Mesenchymal stem cell (in vitro differentiated cells and primary cell): Measurements from ENCODE around the gene FGD6.
"Not testable (repeated sequence)": the region's sequence is repeated elsewhere in the genome, so short reads cannot be mapped to it uniquely, and the experiment has no call there.

ENCODE experiments used
- DNase-seq: peaks from one replicate; pipeline ENCODE4 v3.0.0-alpha.2; 2013
- H2AFZ ChIP-seq: one replicate; pipeline ENCODE4 v1.6.1; 2013; ENCODE audit warnings: low read depth, mild to moderate bottlenecking, control low read depth, inconsistent platforms, low read length, moderate library complexity
- H2AK5ac ChIP-seq: 2 replicates; pipeline ENCODE4 v1.6.1; 2013; ENCODE audit warnings: low read length, moderate library complexity, mild to moderate bottlenecking, inconsistent platforms; ENCODE audit not compliant: severe bottlenecking
- H2BK120ac ChIP-seq: one replicate; pipeline ENCODE4 v1.6.1; 2013; ENCODE audit warnings: low read depth, mild to moderate bottlenecking, inconsistent platforms, low read length, moderate library complexity
- H2BK12ac ChIP-seq, 2 experiments: one replicate each; pipeline ENCODE4 v1.6.1; 2013; ENCODE audit warnings: inconsistent platforms in 2 of 2, low read length in 2 of 2, mild to moderate bottlenecking in 2 of 2, moderate library complexity in 2 of 2, control low read depth in 1 of 2
- H2BK15ac ChIP-seq: one replicate; pipeline ENCODE4 v1.6.1; 2013; ENCODE audit warnings: mild to moderate bottlenecking, low read depth, inconsistent platforms; ENCODE audit not compliant: poor library complexity, severe bottlenecking
- H2BK5ac ChIP-seq: 2 replicates; pipeline ENCODE4 v1.6.1; 2013; ENCODE audit warnings: low read depth, mild to moderate bottlenecking, low read length, control low read depth, inconsistent platforms; ENCODE audit not compliant: poor library complexity, severe bottlenecking
- H3K14ac ChIP-seq, 2 experiments: one replicate each; pipeline ENCODE4 v1.6.1; 2013; ENCODE audit warnings: inconsistent platforms in 2 of 2, low read length in 2 of 2, control low read depth in 1 of 2, mild to moderate bottlenecking in 1 of 2, moderate library complexity in 1 of 2
- H3K18ac ChIP-seq, 2 experiments: one replicate each; pipeline ENCODE4 v1.6.1; 2013; ENCODE audit warnings: inconsistent platforms in 2 of 2, low read length in 2 of 2, control low read depth in 1 of 2, low read depth in 1 of 2, mild to moderate bottlenecking in 1 of 2
- H3K23ac ChIP-seq, 2 experiments: one replicate each; pipeline ENCODE4 v1.6.1; 2013; ENCODE audit warnings: inconsistent platforms in 2 of 2, low read length in 2 of 2, mild to moderate bottlenecking in 2 of 2, moderate library complexity in 2 of 2, control low read depth in 1 of 2
- H3K27ac ChIP-seq: 2 replicates; pipeline ENCODE4 v1.5.1; 2013; ENCODE audit warnings: mild to moderate bottlenecking, moderate library complexity, low read length, control low read depth, inconsistent platforms; ENCODE audit not compliant: poor library complexity, severe bottlenecking
- H3K27me3 ChIP-seq, 2 experiments: 2 replicates each; pipeline versions ENCODE4 v1.6.1 to v1.7.0; 2013; ENCODE audit warnings: low read length in 2 of 2, mild to moderate bottlenecking in 2 of 2, moderate library complexity in 2 of 2, control low read depth in 1 of 2, inconsistent platforms in 1 of 2; ENCODE audit not compliant: control insufficient read depth in 1 of 2, insufficient read depth in 1 of 2
- H3K36me3 ChIP-seq, 2 experiments: 2 replicates each; pipeline versions ENCODE4 v1.6.1 to v1.7.0; 2013; ENCODE audit warnings: low read length in 2 of 2, control low read depth in 1 of 2, inconsistent platforms in 1 of 2, low read depth in 1 of 2, mild to moderate bottlenecking in 1 of 2; ENCODE audit not compliant: insufficient read depth in 2 of 2, control insufficient read depth in 1 of 2
- H3K4ac ChIP-seq, 2 experiments: one replicate each; pipeline ENCODE4 v1.6.1; 2013; ENCODE audit warnings: inconsistent platforms in 2 of 2, low read length in 2 of 2, mild to moderate bottlenecking in 2 of 2, moderate library complexity in 2 of 2, control low read depth in 1 of 2, low read depth in 1 of 2
- H3K4me1 ChIP-seq: 2 replicates; pipeline ENCODE4 v1.6.1; 2013; ENCODE audit warnings: low read depth, low read length, control low read depth; ENCODE audit not compliant: control insufficient read depth, insufficient read depth
- H3K4me2 ChIP-seq: 2 replicates; pipeline ENCODE4 v1.6.1; 2013; ENCODE audit warnings: low read length, mild to moderate bottlenecking, inconsistent platforms; ENCODE audit not compliant: poor library complexity, severe bottlenecking
- H3K4me3 ChIP-seq, 2 experiments: 2 replicates each; pipeline versions ENCODE4 v1.5.1 to v1.7.0; 2013; ENCODE audit warnings: low read length in 2 of 2, mild to moderate bottlenecking in 2 of 2, control low read depth in 1 of 2, low read depth in 1 of 2; ENCODE audit not compliant: insufficient read depth in 1 of 2
- H3K79me1 ChIP-seq: replicated peaks from 2 replicates; pipeline ENCODE4 v1.6.1; 2013; ENCODE audit warnings: mild to moderate bottlenecking, control low read depth, low read length, inconsistent platforms; ENCODE audit not compliant: poor library complexity, severe bottlenecking
- H3K9ac ChIP-seq: 2 replicates; pipeline ENCODE4 v1.7.0; 2013; ENCODE audit warnings: mild to moderate bottlenecking, low read length, moderate library complexity
- H3K9me3 ChIP-seq: 2 replicates; pipeline ENCODE4 v1.7.0; 2013; ENCODE audit warnings: mild to moderate bottlenecking, low read length; ENCODE audit not compliant: control insufficient read depth
- H4K8ac ChIP-seq: one replicate; pipeline ENCODE4 v1.6.1; 2013; ENCODE audit warnings: inconsistent platforms, mild to moderate bottlenecking, low read length, moderate library complexity
- H4K91ac ChIP-seq: one replicate; pipeline ENCODE4 v1.6.1; 2013; ENCODE audit warnings: mild to moderate bottlenecking, low read length, inconsistent platforms
- WGBS: methylation state at CpG from one replicate; pipeline ENCODE4 v1.1.7; 2013; ENCODE audit warnings: mixed read lengths; 5-methylcytosine and 5-hydroxymethylcytosine counted together

Gene FGD6

DNA sequence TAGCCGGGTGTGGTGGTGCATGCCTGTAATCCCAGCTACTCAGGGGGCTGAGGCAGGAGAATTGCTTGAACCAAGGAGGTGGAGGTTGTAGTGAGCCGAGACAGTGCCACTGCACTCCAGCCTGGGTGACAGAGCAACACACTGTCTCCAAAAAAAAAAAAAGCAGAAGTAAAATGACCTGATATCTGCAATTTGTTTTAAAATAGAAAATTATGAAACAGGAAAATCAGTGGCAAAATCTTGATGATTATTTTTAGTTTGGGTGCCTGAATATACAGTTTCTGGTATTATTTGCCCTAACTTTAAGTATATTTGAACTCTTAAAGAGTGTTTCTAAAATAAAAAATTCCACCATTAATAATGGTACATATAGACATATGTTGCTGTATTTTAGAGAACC lies 121.4 kb downstream of the FGD6 start:
- H2BK15ac ChIP-seq, H3K9me3 ChIP-seq, H3K4me3 ChIP-seq, H3K27ac ChIP-seq, H2BK5ac ChIP-seq, DNase-seq, H3K4me1 ChIP-seq, H2AFZ ChIP-seq, H3K14ac ChIP-seq, H4K91ac ChIP-seq, H2BK12ac ChIP-seq, H3K27me3 ChIP-seq, H3K9ac ChIP-seq, H2BK120ac ChIP-seq, H3K23ac ChIP-seq, H3K4ac ChIP-seq, H3K4me2 ChIP-seq, H3K18ac ChIP-seq, H2AK5ac ChIP-seq, H4K8ac ChIP-seq: not testable (repeated sequence)
- Histone ChIP-seq H3K36me3 (peaks cover 12 to 25% of the 10 kb centered on the region in 2 experiments), H3K79me1 (peaks cover 14% of the 10 kb centered on the region)
- no CpG with 5 or more reads among the region's 2 CpGs for WGBS

DNA sequence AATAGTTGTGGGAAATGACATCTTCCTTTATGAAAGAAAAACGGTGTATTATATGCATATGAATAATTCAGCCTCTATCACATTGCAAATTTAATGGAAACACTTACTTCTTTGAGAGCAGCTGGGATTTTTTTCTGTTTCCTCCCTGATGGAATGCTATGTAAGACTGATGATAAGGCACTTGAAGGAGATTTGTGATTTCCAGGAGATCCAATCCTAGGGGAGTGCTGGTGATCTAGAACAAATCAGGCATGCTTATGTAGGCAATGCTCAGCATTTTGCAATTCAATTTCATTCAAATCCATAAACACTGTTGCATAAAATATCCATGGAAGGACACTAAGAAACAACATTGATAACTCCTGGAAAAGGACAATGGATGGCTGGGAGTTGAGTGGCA lies 127.8 kb downstream of the FGD6 start:
- WGBS, result no CpG with 5 or more reads among the region's 1 CpG
- Histone ChIP-seq H4K91ac (no peak overlapping the region), H3K4ac (no peak overlapping the region)

DNA sequence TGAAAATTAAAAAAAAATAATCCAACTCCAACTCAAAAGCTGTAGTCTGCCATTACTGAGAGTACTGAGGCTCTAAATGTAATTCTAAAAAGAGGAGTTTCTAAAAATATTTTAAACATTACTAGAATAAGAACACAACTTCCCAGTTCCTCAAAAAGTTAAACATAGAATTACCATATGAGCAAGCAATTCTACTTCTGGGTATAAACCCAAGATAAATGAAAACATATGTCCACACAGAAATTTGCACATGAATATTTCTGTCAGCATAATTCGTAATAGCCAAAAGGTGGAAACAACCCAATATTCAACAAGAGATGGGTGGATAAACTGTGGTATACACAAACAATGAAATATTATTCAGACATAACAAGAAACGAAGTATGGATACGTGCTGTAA lies 128.9 kb downstream of the FGD6 start:
- no peak overlapping the region for H4K91ac ChIP-seq
- no peak overlapping the region for H2BK5ac ChIP-seq
- H3K14ac ChIP-seq, result no peak overlapping the region
- peaks cover 19 to 20% of the 10 kb centered on the region in 2 experiments for H3K36me3 ChIP-seq
- WGBS, result 100% methylated on average over 2 of the region's 3 CpGs
- H3K27ac ChIP-seq, result no peak overlapping the region
- H2BK12ac ChIP-seq, result no peak overlapping the region
- H2BK120ac ChIP-seq, result no peak overlapping the region
- H2AK5ac ChIP-seq, result no peak overlapping the region
- H4K8ac ChIP-seq, result no peak overlapping the region
- no peak overlapping the region for H3K18ac ChIP-seq
- no peaks in the 10 kb centered on the region for H3K27me3 ChIP-seq
- no peak overlapping the region for H3K9ac ChIP-seq
- no peak overlapping the region for H3K4me2 ChIP-seq
- DNase-seq, result no peak
- peaks cover 6% of the 10 kb centered on the region for H3K79me1 ChIP-seq
- H3K23ac ChIP-seq, result no peak overlapping the region
- no peak overlapping the region for H2AFZ ChIP-seq
- H2BK15ac ChIP-seq, result no peak overlapping the region
- no peak overlapping the region for H3K4ac ChIP-seq
- no peak overlapping the region for H3K4me3 ChIP-seq
- peaks cover 1% of the 10 kb centered on the region for H3K4me1 ChIP-seq
- no peaks in the 10 kb centered on the region for H3K9me3 ChIP-seq

More for the DNA sequence above, 127.8 kb downstream of the FGD6 start:
- Histone ChIP-seq H3K4me1 (peaks cover 1% of the 10 kb centered on the region), H3K14ac (no peak overlapping the region), H3K23ac (no peak overlapping the region), H3K79me1 (peaks cover 6% of the 10 kb centered on the region), H3K4me3 (no peak overlapping the region), H2AK5ac (no peak overlapping the region), H2AFZ (no peak overlapping the region), H2BK5ac (no peak overlapping the region), H3K4me2 (no peak overlapping the region), H4K8ac (no peak overlapping the region), H3K18ac (no peak overlapping the region), H3K9ac (no peak overlapping the region), H2BK15ac (no peak overlapping the region), H3K27me3 (no peaks in the 10 kb centered on the region), H2BK12ac (no peak overlapping the region), H3K9me3 (no peaks in the 10 kb centered on the region), H2BK120ac (no peak overlapping the region), H3K36me3 (peaks cover 19 to 23% of the 10 kb centered on the region in 2 experiments), H3K27ac (no peak overlapping the region)
- no peak for DNase-seq

DNA sequence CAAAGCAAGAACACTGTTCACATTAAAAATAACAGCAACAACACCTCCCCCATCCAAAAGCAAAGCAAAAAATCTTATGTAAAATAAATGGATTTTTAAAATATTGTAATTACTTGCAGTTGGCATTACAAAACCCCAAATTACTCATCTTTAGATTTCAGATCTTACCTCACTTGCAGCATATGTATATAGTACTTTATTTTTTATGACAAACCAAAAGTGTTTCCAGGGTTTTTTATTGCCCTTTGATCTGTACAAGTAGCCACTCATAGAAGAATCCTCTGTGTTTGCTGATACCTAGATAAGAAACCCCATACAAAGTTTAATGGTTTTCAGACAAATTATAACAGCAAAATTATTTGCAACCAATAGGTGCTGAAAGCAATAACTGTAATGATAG lies 131.7 kb downstream of the FGD6 start:
- Histone ChIP-seq H2AFZ (no peak overlapping the region), H2BK12ac (no peak overlapping the region), H2BK15ac (no peak overlapping the region), H3K27ac (no peak overlapping the region), H4K91ac (no peak overlapping the region), H2BK5ac (no peak overlapping the region), H3K9ac (no peak overlapping the region), H3K18ac (no peak overlapping the region), H3K4me2 (no peak overlapping the region), H3K23ac (no peak overlapping the region), H2BK120ac (no peak overlapping the region), H3K4me1 (peaks cover 1% of the 10 kb centered on the region), H3K27me3 (no peaks in the 10 kb centered on the region), H3K4me3 (no peak overlapping the region), H3K14ac (no peak overlapping the region), H3K9me3 (no peaks in the 10 kb centered on the region), H3K79me1 (peaks cover 4% of the 10 kb centered on the region), H3K4ac (no peak overlapping the region), H4K8ac (no peak overlapping the region), H2AK5ac (no peak overlapping the region), H3K36me3 (peaks cover 7 to 8% of the 10 kb centered on the region in 2 experiments)
- DNase-seq, result no peak
